HL-60/S4 treated with phorbol 12-myristate 13-acetate at 8.2 ng/mL for 4 days and 3 days (cell line): ENCODE measurements around the gene GPRC5B.

Source experiments
- in situ Hi-C: fragments of 300-500 bp; cut with MboI; formaldehyde crosslinking; loops from 2 replicates; pipeline ENCODE4 v1.15.0; 2022; ENCODE audit warnings: low sequenced_read_pairs

Gene GPRC5B

GRCh38 chr16:19898924-19899604 is 14.4 kb upstream of the GPRC5B start:
- in situ Hi-C loops: no loop called here

GRCh38 chr16:19898166-19898565 is 13.5 kb upstream of the GPRC5B start:
- in situ Hi-C loops: no loop called here

DNA sequence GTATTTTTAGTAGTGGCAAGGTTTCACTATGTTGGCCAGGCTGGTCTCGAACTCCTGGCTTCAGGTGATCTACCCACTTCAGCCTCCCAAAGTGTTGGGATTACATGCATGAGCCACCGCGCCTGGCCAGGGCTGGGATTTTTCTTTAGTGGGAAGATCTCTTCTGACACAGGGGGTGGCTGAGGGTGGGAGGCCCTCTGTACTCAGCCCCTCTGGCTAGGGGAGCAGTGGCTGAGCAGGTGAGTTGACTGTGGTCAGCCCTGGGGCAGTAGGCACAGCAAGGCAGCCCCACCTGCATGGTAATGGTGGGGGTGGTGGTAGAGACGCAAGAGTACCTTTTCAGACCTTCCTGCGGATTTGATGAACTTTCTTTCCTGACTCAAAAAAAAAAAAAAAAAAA is 12.3 kb upstream of the GPRC5B start:
- in situ Hi-C loops: no loop called here

DNA sequence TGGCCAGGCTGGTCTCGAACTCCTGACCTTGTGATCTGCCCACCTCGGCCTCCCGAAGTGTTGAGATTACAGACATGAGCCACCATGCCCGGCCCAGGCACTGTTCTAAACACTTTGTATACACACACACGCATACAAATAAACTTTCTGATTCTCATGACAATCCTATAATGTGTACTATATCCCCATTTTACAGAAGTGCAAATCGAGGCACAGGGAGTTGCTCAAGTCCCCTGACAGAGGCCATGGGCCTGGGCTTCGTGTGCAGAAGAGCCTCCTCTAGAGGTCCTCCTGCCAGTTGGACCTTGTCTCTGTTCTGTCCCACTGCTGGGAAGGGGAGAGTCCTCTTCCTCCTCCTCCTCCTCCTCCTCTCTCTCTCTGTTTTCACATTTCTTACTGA is 9.9 kb upstream of the GPRC5B start:
- in situ Hi-C loops: no loop called here

DNA sequence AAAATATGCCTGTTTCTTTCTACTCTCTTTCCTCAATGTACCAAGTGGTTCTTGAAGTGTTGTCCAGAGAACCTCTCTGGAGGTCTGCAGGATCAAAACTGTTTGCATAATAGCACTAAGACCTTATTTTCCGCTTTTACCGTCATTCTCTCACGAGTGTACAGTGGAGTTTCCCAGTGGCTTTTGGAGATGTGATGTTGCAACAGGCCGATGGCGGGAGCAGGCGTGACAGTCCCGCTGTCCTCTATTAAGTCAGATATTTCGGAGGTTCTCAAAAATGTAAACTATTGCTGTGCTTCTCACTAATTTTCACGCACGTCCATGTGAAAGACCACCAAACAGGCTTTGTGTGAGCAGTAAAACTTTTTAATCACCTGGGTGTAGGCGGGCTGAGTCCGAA is 8.3 kb upstream of the GPRC5B start:
- in situ Hi-C loops: no loop called here

- in situ Hi-C loops: no loop called here
Measured at GRCh38 chr16:19890901-19891300, 6.3 kb upstream of the GPRC5B start.

GRCh38 chr16:19888834-19889233 is 4.2 kb upstream of the GPRC5B start:
- in situ Hi-C loops: loop anchor here (10.0 kb wide), 1 partner anchor 284 kb away; no protein-coding TSS in a partner anchor

GRCh38 chr16:19886073-19886941 is 1.7 kb upstream of the GPRC5B start:
- in situ Hi-C loops: loop anchor here (10.0 kb wide), 1 partner anchor 282 kb away; no protein-coding TSS in a partner anchor

DNA sequence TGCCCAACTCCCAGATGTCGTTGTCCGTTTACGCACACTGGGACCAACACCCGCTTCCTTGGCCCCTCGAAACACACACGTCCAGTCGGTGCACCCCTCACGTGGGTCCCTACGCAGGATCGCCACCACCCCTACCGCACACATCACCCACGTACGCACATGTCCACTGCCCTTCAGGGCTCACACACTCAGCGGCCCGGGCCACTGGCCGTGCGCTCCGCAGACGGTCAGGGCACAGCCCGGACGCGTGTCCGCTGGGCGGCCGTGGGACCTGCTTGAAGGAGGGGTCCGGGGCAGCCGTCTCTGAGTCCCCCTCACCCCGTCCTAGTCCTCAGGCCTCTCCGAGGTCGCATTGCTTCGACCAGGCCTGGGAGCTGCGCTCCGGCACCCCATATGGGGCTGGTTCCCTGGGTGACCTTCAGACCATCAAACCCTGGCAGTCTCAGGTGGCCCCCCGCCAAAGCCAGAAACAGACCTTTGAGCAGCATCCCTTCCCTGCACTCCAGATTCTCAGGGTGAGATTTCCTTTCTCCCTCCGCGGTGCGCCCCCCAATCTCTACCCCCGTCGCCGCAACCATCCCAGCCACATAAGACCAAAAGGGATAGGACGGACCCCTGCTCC is 914 bp upstream of the GPRC5B start:
- in situ Hi-C loops: loop anchor here (10.0 kb wide), 1 partner anchor 281 kb away; no protein-coding TSS in a partner anchor

DNA sequence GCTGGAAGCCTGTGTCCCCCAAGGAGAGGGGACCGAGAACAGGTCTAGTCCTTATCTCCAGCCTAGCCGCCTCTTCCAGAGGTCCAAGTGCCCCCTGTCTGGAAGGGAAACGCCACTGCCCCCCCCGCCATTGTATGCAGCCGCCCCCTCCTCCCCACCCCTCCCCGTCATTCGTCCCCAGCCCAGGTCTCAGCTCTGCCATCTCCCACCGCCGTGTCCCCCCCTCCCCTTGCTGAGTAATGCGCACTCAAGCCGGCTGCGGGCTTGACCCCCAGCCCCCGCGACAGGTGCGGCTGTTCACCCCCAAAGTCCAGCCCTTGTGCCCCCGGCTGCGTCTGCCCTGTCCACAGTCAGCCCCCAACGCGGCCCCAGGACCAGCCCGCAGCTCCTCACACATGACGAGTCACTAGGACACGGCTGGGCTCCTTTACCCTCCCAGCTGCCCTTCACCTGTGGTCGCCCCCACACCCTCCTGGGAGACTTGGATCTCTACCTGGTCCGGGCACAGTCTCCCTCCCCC is 622 bp downstream of the GPRC5B start:
- in situ Hi-C loops: loop anchor here (10.0 kb wide), 1 partner anchor 279 kb away; no protein-coding TSS in a partner anchor

- in situ Hi-C loops: loop anchor here (10.0 kb wide), 1 partner anchor 279 kb away; no protein-coding TSS in a partner anchor
Measured at GRCh38 chr16:19883296-19883965, 1.2 kb downstream of the GPRC5B start.

GRCh38 chr16:19882646-19883045 is 2.0 kb downstream of the GPRC5B start:
- in situ Hi-C loops: loop anchor here (10.0 kb wide), 1 partner anchor 278 kb away; no protein-coding TSS in a partner anchor

- in situ Hi-C loops: loop anchor here (10.0 kb wide), 1 partner anchor 277 kb away; no protein-coding TSS in a partner anchor
Measured at GRCh38 chr16:19882186-19882585, 2.5 kb downstream of the GPRC5B start.

- in situ Hi-C loops: loop anchor here (10.0 kb wide), 1 partner anchor 277 kb away; no protein-coding TSS in a partner anchor
Measured at GRCh38 chr16:19881783-19882182, 2.9 kb downstream of the GPRC5B start.

- in situ Hi-C loops: loop anchor here (10.0 kb wide), 1 partner anchor 276 kb away; no protein-coding TSS in a partner anchor
Measured at GRCh38 chr16:19881028-19881427, 3.6 kb downstream of the GPRC5B start.

- in situ Hi-C loops: no loop called here
Measured at GRCh38 chr16:19879241-19879792, 5.3 kb downstream of the GPRC5B start.

DNA sequence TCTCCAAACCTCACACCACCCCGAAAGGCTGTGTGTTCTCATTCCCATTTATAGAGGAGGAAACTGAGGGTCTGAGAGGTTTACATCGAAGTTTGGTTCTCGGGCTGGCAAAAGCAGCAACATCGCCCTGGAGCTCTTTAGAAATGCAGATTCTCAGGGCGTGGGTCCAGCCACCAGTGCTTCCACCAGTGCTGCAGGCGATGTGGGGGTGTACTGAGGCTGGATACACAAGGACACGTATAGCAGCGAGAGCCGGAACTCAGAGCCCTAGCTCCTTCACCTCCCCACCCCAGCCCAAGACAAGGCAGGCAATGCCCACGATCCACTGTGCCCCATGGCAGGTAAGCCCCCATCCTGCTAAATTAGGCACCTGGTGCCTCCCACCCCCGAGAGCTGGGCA is 5.9 kb downstream of the GPRC5B start:
- in situ Hi-C loops: no loop called here

DNA sequence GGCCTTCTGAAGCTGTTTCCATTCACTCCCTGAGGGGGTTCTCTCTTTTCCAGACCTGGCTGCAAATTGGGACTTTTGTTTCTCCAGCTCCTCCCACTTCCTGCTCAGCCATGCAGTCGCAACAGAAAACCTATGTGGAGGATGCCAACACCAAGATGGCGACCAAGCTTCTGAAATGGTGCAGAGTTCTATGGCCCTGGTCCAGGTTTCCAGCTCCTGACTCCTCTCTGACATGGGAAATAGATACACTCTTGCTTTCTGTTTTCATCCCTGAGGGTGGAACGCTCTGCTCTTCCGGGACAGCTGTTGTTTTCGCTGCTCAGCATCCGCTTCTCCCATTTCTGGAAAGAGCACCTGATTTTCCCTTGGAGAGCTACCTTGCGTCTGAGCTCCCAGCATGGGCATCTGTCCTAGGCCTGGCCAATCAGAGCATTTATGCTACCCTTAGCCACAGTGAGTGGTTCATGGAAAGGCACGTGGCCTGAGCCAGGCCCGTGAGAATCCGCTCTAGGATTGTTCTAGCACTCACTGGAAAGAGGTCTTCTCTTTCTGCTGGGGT is 8.1 kb downstream of the GPRC5B start:
- in situ Hi-C loops: no loop called here

GRCh38 chr16:19875900-19876299 is 8.7 kb downstream of the GPRC5B start:
- in situ Hi-C loops: no loop called here
